GM23338 (cell line): Measurements from ENCODE around the gene KIAA1217.

ENCODE experiments used
- CREB1 ChIP-seq: fragments of 250-450 bp; sonication (Bioruptor Pico); IDR thresholded peaks from 2 replicates; pipeline ENCODE4 v1.5.0; 2020; ENCODE audit warnings: low read depth, mild to moderate bottlenecking, moderate library complexity
- CTCF ChIP-seq, 2 experiments: fragments of 200-600 bp in 1 of 2; sonication (generic) in 1 of 2; conservative IDR thresholded peaks; 2 replicates each; pipeline versions ENCODE4 v1.5.1 to v1.6.1; 2016 to 2017; ENCODE audit warnings: antibody characterized with exemption in 2 of 2, low read depth in 2 of 2, mild to moderate bottlenecking in 2 of 2, moderate library complexity in 1 of 2
- EZH2 ChIP-seq: fragments of 200-600 bp; sonication (generic); IDR thresholded peaks from one replicate; pipeline ENCODE4 v1.8.0; 2017; ENCODE audit warnings: antibody characterized with exemption, mild to moderate bottlenecking, low read depth; ENCODE audit not compliant: unreplicated experiment
- EZH2phosphoT487 ChIP-seq: fragments of 200-600 bp; sonication (generic); IDR thresholded peaks from one replicate; pipeline ENCODE4 v1.8.1; 2018; ENCODE audit warnings: antibody characterized with exemption; ENCODE audit not compliant: unreplicated experiment
- JUNB ChIP-seq: IDR thresholded peaks from one replicate; pipeline ENCODE4 v1.6.1; 2016; ENCODE audit warnings: antibody characterized with exemption; ENCODE audit not compliant: unreplicated experiment
- NANOG ChIP-seq: IDR thresholded peaks from 2 replicates; pipeline ENCODE4 v1.6.1; 2016; ENCODE audit warnings: antibody characterized with exemption, borderline replicate concordance
- POLR2AphosphoS5 ChIP-seq: IDR thresholded peaks from 2 replicates; pipeline ENCODE4 v1.6.1; 2016; ENCODE audit warnings: antibody characterized with exemption, low read depth
- REST ChIP-seq: IDR thresholded peaks from one replicate; pipeline ENCODE4 v1.6.1; 2018; ENCODE audit warnings: antibody characterized with exemption; ENCODE audit not compliant: unreplicated experiment
- STAT1 ChIP-seq: IDR thresholded peaks from one replicate; pipeline ENCODE4 v1.6.1; 2016; ENCODE audit warnings: antibody characterized with exemption; ENCODE audit not compliant: unreplicated experiment
- ZNF114 ChIP-seq: fragments of 250-450 bp; sonication (Bioruptor Pico); IDR thresholded peaks from 2 replicates; pipeline ENCODE4 v1.5.0; 2020; ENCODE audit warnings: mild to moderate bottlenecking, moderate library complexity

DNA sequence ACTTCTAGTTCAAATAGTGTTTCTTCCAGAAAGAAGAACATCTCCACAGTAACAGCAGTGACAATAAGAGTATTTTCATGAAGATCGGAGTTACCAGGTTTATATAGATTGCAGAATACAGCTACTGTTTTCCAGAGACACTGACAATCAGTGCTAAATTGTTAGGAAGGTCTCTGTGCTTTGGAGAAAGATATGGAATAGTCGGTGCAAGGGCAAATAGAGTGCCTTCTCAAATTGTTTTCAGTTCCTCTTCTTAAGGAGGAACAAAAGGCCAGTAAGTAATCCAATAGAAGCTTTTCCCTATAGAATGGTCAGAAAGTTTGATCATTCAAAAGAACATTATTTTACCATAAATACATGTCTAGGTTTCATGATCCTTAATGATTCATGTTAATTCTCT is 2.6 kb upstream of the KIAA1217 start:
- TF ChIP-seq POLR2AphosphoS5, result no peak
- no peak for TF ChIP-seq REST
- no peak for TF ChIP-seq CTCF (conservative IDR thresholded peaks at IDR 0.05; ENCODE audit: low read depth in 2 of 2)
- TF ChIP-seq EZH2, result no peak
- no peak for TF ChIP-seq STAT1
- TF ChIP-seq JUNB, result no peak
- TF ChIP-seq NANOG, result no peak
- no peak for TF ChIP-seq ZNF114 (CRISPR knock-in tag)
- TF ChIP-seq EZH2phosphoT487, result no peak
- no peak for TF ChIP-seq CREB1 (CRISPR knock-in tag)
